ENCODE results near the gene SLC17A8. TPM values are rescaled to one million over a fixed set of nuclear protein-coding genes. Genes with fewer than 3 reads are reported as not detected.

Gene SLC17A8
- total and polyA plus RNA-seq, 4 donors, result 0.08 to 3.9 (median 0.24) TPM

DNA sequence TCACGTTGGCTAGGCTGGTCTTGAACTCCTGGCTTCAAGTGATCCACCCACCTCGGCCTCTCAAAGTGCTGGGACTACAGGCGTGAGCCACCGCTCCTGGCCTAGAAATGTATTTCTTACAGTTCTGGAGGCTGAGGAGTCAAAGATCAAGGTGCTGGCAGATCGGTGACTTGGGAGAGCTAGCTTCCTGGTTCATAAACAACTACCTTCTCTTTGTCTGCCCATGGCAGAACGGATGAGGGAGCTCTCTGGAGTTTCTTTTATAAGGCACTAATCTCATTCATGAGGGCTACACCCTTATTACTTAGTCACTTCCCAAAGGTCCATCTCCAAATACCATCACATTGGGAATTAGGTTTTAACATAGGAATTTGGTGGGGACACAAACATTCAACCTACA is 38.9 kb downstream of the SLC17A8 start:
- no peak for TF ChIP-seq HNF4A (conservative IDR thresholded peaks at IDR 0.05)
- H3K27ac ChIP-seq (ENCODE audit: low read depth in 1 of 2, low read length in 2 of 2), result no peak overlapping the region
- H3K36me3 ChIP-seq (ENCODE audit: control insufficient read depth in 4 of 4, insufficient read depth in 3 of 4, low read depth in 1 of 4, low read length in 3 of 4), result no peaks in the 10 kb centered on the region
- no peaks in the 10 kb centered on the region for H3K27me3 ChIP-seq (ENCODE audit: control insufficient read depth in 4 of 4, insufficient read depth in 4 of 4, low read length in 3 of 4)
- H3K4me3 ChIP-seq (ENCODE audit: low read depth in 1 of 3, low read length in 3 of 3), result no peak overlapping the region
- H3K4me1 ChIP-seq (ENCODE audit: control insufficient read depth in 4 of 4, insufficient read depth in 4 of 4, low read length in 3 of 4), result peaks cover 0 to 4% (median 2%) of the 10 kb centered on the region in 4 donors
- H3K9ac ChIP-seq (ENCODE audit: low read depth in 1 of 2, low read length in 2 of 2), result no peak overlapping the region
- no peak for DNase-seq (ENCODE audit: low spot score)
- no peaks in the 10 kb centered on the region for H3K9me3 ChIP-seq (ENCODE audit: control insufficient read depth in 4 of 4, low read length in 3 of 4)
- WGBS, result 90% methylated on average over 6 of the region's 6 CpGs

DNA sequence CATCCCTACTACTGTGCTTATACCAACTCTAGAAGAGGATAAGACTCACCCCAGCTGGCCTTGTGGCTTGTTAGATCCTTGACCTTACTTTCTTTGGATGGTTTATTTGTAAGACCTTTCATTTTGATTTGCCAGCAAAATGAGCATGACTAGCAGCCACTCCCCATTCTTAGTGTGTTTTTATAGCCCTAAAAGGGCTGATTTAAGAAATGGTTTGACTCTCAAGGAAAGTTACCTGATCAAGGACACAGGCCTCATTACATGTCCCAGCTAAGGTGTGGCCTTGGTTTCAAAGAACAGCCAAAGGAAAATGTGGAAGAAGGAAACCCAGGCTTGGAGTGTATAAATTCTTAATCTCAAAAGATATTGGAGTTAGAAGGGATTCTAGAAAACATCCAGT is 41.4 kb downstream of the SLC17A8 start:
- Histone ChIP-seq H3K4me1 (ENCODE audit: control insufficient read depth in 4 of 4, insufficient read depth in 4 of 4, low read length in 3 of 4) (no peaks in the 10 kb centered on the region), H3K9me3 (ENCODE audit: control insufficient read depth in 4 of 4, low read length in 3 of 4) (no peaks in the 10 kb centered on the region), H3K27me3 (ENCODE audit: control insufficient read depth in 4 of 4, insufficient read depth in 4 of 4, low read length in 3 of 4) (no peaks in the 10 kb centered on the region), H3K4me3 (ENCODE audit: low read depth in 1 of 3, low read length in 3 of 3) (no peak overlapping the region), H3K27ac (ENCODE audit: low read depth in 1 of 2, low read length in 2 of 2) (no peak overlapping the region), H3K9ac (ENCODE audit: low read depth in 1 of 2, low read length in 2 of 2) (no peak overlapping the region), H3K36me3 (ENCODE audit: control insufficient read depth in 4 of 4, insufficient read depth in 3 of 4, low read depth in 1 of 4, low read length in 3 of 4) (no peaks in the 10 kb centered on the region)
- no peak for TF ChIP-seq FOXA2 (IDR thresholded peaks at IDR 0.05)
- no peak for TF ChIP-seq FOXA1 (IDR thresholded peaks at IDR 0.05)
- TF ChIP-seq TAF1 (conservative IDR thresholded peaks at IDR 0.05), result no peak
- no peak for TF ChIP-seq RXRA (IDR thresholded peaks at IDR 0.05)
- no peak for TF ChIP-seq YY1 (IDR thresholded peaks at IDR 0.05)
- no peak for DNase-seq (ENCODE audit: low spot score)

DNA sequence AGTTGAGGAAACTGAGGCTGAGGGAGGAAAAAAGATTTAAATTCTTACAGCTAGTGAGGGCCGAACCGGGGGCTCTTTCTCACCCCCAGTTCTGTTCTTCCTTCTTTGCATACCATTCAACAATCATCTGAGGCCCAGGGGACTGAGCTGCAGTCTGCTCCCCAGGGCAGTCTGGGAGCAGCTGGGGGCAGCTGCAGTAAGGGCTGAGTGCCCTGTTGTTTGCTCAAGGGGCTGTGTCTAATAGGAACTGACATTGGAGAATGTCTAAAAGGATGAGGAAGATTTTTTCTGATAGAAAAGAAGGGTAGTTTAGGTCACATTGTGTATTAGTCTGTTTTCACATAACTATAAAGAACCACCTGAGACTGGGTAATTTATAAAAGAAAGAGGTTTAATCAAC is 42.2 kb downstream of the SLC17A8 start:
- TF ChIP-seq CTCF (IDR thresholded peaks at IDR 0.05; ENCODE audit: low read depth, low read length, missing input control) (no peak), GABPA (IDR thresholded peaks at IDR 0.05 in 1 of 2, conservative IDR thresholded peaks at IDR 0.05 in 1 of 2) (no peak), REST (IDR thresholded peaks at IDR 0.05) (no peak), RXRA (IDR thresholded peaks at IDR 0.05) (no peak), EGR1 (IDR thresholded peaks at IDR 0.05; ENCODE audit: low read depth in 2 of 2) (no peak), NR2F2 (IDR thresholded peaks at IDR 0.05) (no peak), FOXA2 (IDR thresholded peaks at IDR 0.05) (no peak)
- TF ChIP-seq, protein P1, sequence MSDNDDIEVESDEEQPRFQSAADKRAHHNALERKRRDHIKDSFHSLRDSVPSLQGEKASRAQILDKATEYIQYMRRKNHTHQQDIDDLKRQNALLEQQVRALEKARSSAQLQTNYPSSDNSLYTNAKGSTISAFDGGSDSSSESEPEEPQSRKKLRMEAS (IDR thresholded peaks at IDR 0.05), result no peak
- Histone ChIP-seq H3K9me3 (ENCODE audit: control insufficient read depth in 4 of 4, low read length in 3 of 4) (no peaks in the 10 kb centered on the region), H3K9ac (ENCODE audit: low read depth in 1 of 2, low read length in 2 of 2) (no peak overlapping the region), H3K27ac (ENCODE audit: low read depth in 1 of 2, low read length in 2 of 2) (no peak overlapping the region), H3K4me1 (ENCODE audit: control insufficient read depth in 4 of 4, insufficient read depth in 4 of 4, low read length in 3 of 4) (no peaks in the 10 kb centered on the region), H3K27me3 (ENCODE audit: control insufficient read depth in 4 of 4, insufficient read depth in 4 of 4, low read length in 3 of 4) (no peaks in the 10 kb centered on the region), H3K4me3 (ENCODE audit: low read depth in 1 of 3, low read length in 3 of 3) (no peak overlapping the region), H3K36me3 (ENCODE audit: control insufficient read depth in 4 of 4, insufficient read depth in 3 of 4, low read depth in 1 of 4, low read length in 3 of 4) (no peaks in the 10 kb centered on the region)
- WGBS, result 91% methylated on average over 2 of the region's 2 CpGs
- no peak for DNase-seq (ENCODE audit: low spot score)

Measured in liver (tissue), 9 donors.